ENCODE data around the gene HOXD11. TPM values are rescaled to one million over a fixed set of nuclear protein-coding genes. Genes with fewer than 3 reads are reported as not detected.

The HOXD11 gene
- polyA plus RNA-seq, 1 donor from 2014 or later = not detected

GRCh38 chr2:176082525-176082823 lies 24.6 kb upstream of the HOXD11 start (continued):
- TF ChIP-seq REST (IDR thresholded peaks at IDR 0.05; ENCODE audit: borderline replicate concordance) = no peak

- no peak for TF ChIP-seq REST (IDR thresholded peaks at IDR 0.05; ENCODE audit: borderline replicate concordance)
- no peak for TF ChIP-seq EP300 (conservative IDR thresholded peaks at IDR 0.05; ENCODE audit: poor library complexity, severe bottlenecking)
- TF ChIP-seq POLR2AphosphoS5 (IDR thresholded peaks at IDR 0.05) = no peak
- TF ChIP-seq MXI1 (conservative IDR thresholded peaks at IDR 0.05; ENCODE audit: poor library complexity, severe bottlenecking) = no peak
- peak; percentile 66 for TF ChIP-seq EZH2 (IDR thresholded peaks at IDR 0.05; ENCODE audit: borderline replicate concordance, insufficient read depth, low read length, poor library complexity, severe bottlenecking)
- TF ChIP-seq SMC3 (conservative IDR thresholded peaks at IDR 0.05; ENCODE audit: poor library complexity) = no peak
- H3K79me2 ChIP-seq (replicated peaks; ENCODE audit: insufficient read depth, low read length) = no peaks in the 10 kb centered on the region
- no peak overlapping the region for H3K27ac ChIP-seq (ENCODE audit: low read length)
- no peak overlapping the region for H2AFZ ChIP-seq (ENCODE audit: low read depth, low read length)
- peaks cover 4% of the 10 kb centered on the region for H3K9me3 ChIP-seq (ENCODE audit: low read length)
- no peaks in the 10 kb centered on the region for H3K36me3 ChIP-seq (ENCODE audit: insufficient read depth, low read length)
- no peak overlapping the region for H3K4me3 ChIP-seq (ENCODE audit: low read length)
- H3K9ac ChIP-seq (ENCODE audit: low read length) = no peak overlapping the region
- peaks cover 98% of the 10 kb centered on the region for H3K27me3 ChIP-seq (ENCODE audit: insufficient read depth, low read depth, low read length)
- H3F3A ChIP-seq (ENCODE audit: insufficient read depth, low read length, poor library complexity, severe bottlenecking) = no peaks in the 10 kb centered on the region
- no peaks in the 10 kb centered on the region for H3K9me2 ChIP-seq (ENCODE audit: insufficient read depth, low read length)
- H4K20me1 ChIP-seq (ENCODE audit: insufficient read depth) = no peaks in the 10 kb centered on the region
- H3K4me2 ChIP-seq (ENCODE audit: low read length) = no peak overlapping the region
Observed at GRCh38 chr2:176082824-176083751, 24.0 kb upstream of the HOXD11 start.

GRCh38 chr2:176083796-176084261 lies 23.3 kb upstream of the HOXD11 start, which contains the start of gene EVX2:
Gene EVX2 (minus strand): TSS chr2:176083962. CDS start chr2:176083776, 186 bp downstream.
- Histone ChIP-seq H3K79me2 (replicated peaks; ENCODE audit: insufficient read depth, low read length) (no peaks in the 10 kb centered on the region), H3K27me3 (ENCODE audit: insufficient read depth, low read depth, low read length) (peaks cover 98% of the 10 kb centered on the region), H2AFZ (ENCODE audit: low read depth, low read length) (no peak within 1 kb of the TSS), H3K9me3 (ENCODE audit: low read length) (peaks cover 4% of the 10 kb centered on the region), H3K4me3 (ENCODE audit: low read length) (no peak within 1 kb of the TSS), H3K27ac (ENCODE audit: low read length) (no peak within 1 kb of the TSS), H3K36me3 (ENCODE audit: insufficient read depth, low read length) (no peaks in the 10 kb centered on the region), H3K4me2 (ENCODE audit: low read length) (no peak within 1 kb of the TSS), H4K20me1 (ENCODE audit: insufficient read depth) (no peaks in the 10 kb centered on the region), H3F3A (ENCODE audit: insufficient read depth, low read length, poor library complexity, severe bottlenecking) (no peaks in the 10 kb centered on the region), H3K9ac (ENCODE audit: low read length) (no peak within 1 kb of the TSS), H3K9me2 (ENCODE audit: insufficient read depth, low read length) (no peaks in the 10 kb centered on the region)
- TF ChIP-seq MXI1 (conservative IDR thresholded peaks at IDR 0.05; ENCODE audit: poor library complexity, severe bottlenecking) (no peak), RAD21 (conservative IDR thresholded peaks at IDR 0.05) (no peak), SMC3 (conservative IDR thresholded peaks at IDR 0.05; ENCODE audit: poor library complexity) (no peak), POLR2AphosphoS5 (IDR thresholded peaks at IDR 0.05) (no peak), TAF1 (IDR thresholded peaks at IDR 0.05; ENCODE audit: low read depth) (no peak), REST (IDR thresholded peaks at IDR 0.05; ENCODE audit: borderline replicate concordance) (no peak), EZH2 (IDR thresholded peaks at IDR 0.05; ENCODE audit: borderline replicate concordance, insufficient read depth, low read length, poor library complexity, severe bottlenecking) (no peak), CTCF (IDR thresholded peaks at IDR 0.05; ENCODE audit: poor library complexity, severe bottlenecking) (no peak)
